Measurements from ENCODE around the gene POU3F1.

POU3F1 gene

DNA sequence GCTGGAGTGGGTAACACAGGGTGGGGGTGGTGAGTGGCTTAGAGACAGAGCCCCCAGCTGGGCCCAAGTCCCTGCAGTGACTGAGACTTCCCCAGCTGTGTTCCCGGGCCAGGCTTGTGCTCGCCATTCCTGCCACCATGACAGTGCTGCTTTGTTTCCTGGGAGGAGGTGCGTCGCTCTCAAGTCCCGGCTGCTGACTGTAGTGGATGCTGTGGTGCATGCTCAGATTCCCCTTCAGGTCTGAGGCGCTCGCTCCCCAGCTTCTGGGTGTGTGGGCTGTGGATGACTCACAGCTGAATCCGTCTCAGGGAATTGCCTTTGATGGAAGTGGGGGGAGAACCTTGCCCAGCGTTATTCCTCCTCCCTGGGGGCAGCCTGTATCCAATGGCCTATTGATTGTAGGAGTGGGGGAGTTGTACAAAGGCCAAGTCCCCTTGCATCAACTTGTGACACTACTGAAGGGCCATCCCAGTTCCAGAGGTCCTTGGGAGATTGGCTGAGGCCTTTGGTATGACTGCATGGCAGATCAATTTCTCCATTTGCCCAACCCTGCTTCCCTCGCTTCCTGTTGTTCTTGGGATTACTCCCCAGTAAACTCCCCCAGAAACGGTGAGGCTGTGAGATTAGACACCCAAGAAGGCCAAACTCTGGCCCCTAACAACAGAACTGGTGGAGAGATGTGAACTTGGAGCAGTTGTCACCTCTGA is 17.8 kb upstream of the POU3F1 start:
- TF ChIP-seq CTCF (IDR thresholded peaks at IDR 0.05; ENCODE audit: borderline replicate concordance, insufficient read depth, low read depth, low read length): no peak
- H3K4me3 ChIP-seq (ENCODE audit: low read depth, low read length): no peak overlapping the region

- no peak for TF ChIP-seq CTCF (IDR thresholded peaks at IDR 0.05; ENCODE audit: borderline replicate concordance, insufficient read depth, low read depth, low read length)
- no peak overlapping the region for H3K4me3 ChIP-seq (ENCODE audit: low read depth, low read length)
These were observed 17.0 kb upstream of the POU3F1 start for GRCh38 chr1:38063616-38064015.

GRCh38 chr1:38062361-38063288 is 16.0 kb upstream of the POU3F1 start:
- no peak for TF ChIP-seq CTCF (IDR thresholded peaks at IDR 0.05; ENCODE audit: borderline replicate concordance, insufficient read depth, low read depth, low read length)
- H3K4me3 ChIP-seq (ENCODE audit: low read depth, low read length): no peak overlapping the region

DNA sequence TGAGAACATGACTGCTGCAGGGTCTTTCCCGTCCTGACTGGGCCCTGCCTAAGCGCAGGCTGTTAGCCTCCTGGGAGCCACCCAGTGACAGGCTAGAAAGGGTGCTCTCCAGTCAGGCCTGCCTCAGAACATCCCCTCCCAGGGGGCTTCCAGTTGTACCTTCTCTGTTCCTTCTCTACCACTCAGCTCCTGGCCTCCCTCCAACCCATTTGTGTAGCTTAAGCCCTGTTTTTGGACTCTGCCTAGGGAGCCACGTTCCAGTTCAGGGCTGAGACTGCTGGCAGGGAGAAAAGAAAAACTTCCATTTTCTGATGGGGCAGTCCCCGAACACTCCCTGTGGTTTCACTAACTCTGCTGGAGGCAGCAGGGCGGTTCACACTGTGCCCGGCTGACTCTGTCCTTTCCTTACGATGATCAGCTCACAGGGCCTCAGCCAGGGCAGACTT is 15.3 kb upstream of the POU3F1 start:
- no peak for TF ChIP-seq CTCF (IDR thresholded peaks at IDR 0.05; ENCODE audit: borderline replicate concordance, insufficient read depth, low read depth, low read length)
- no peak overlapping the region for H3K4me3 ChIP-seq (ENCODE audit: low read depth, low read length)

- H3K4me3 ChIP-seq (ENCODE audit: low read depth, low read length): no peak overlapping the region
- no peak for TF ChIP-seq CTCF (IDR thresholded peaks at IDR 0.05; ENCODE audit: borderline replicate concordance, insufficient read depth, low read depth, low read length)
These were observed 14.7 kb upstream of the POU3F1 start for GRCh38 chr1:38061290-38061689.

GRCh38 chr1:38060498-38060897 is 13.9 kb upstream of the POU3F1 start:
- TF ChIP-seq CTCF (IDR thresholded peaks at IDR 0.05; ENCODE audit: borderline replicate concordance, insufficient read depth, low read depth, low read length): no peak
- H3K4me3 ChIP-seq (ENCODE audit: low read depth, low read length): no peak overlapping the region

Measured in GM12875 (cell line).